H1 (cell line): ENCODE results near the gene DNAH1. TPM values are rescaled to one million over a fixed set of nuclear protein-coding genes. Genes with fewer than 3 reads are reported as not detected.

Experiments
- CBX5 ChIP-seq: fragments of 300-800, 300-1000 bp; sonication (generic); IDR thresholded peaks from 2 replicates; pipeline ENCODE4 v1.7.1; 2016; ENCODE audit warnings: antibody characterized with exemption, low read length, low read depth
- FOSL1 ChIP-seq: IDR thresholded peaks from 2 replicates; pipeline ENCODE4 v1.6.1; 2011; ENCODE audit warnings: mild to moderate bottlenecking, low read depth, low read length, moderate library complexity; ENCODE audit not compliant: insufficient read depth
- SUZ12 ChIP-seq: fragments of 200-600 bp; sonication (generic); IDR thresholded peaks from 2 replicates; pipeline ENCODE4 v1.6.1; 2012; ENCODE audit warnings: mild to moderate bottlenecking, inconsistent platforms, low read length, moderate library complexity, mixed read lengths
- polyA plus RNA-seq, 7 experiments: library from polyadenylated mRNA; depleted of rRNA in 3 of 7; stranded (reverse) in 5 of 7; unstranded in 2 of 7; fragments of >200 nt in 5 of 7; fragments of 200-250 nt in 2 of 7; gene quantifications; 1 replicate in 5 of 7; 2 replicates in 1 of 7; 4 replicates in 1 of 7; pipeline versions ENCODE4 v1.2.1 to v1.2.3, GENCODE V29; 2011 to 2013; ENCODE audit warnings: missing spikeins in 2 of 7, mixed read lengths in 2 of 7
- total RNA-seq: library from RNA; stranded (reverse); fragmentation: NEBNext Ultra II Directional; extraction: Animal tissue kit (Norgen Biotek cat#: 25700); gene quantifications from 2 replicates; pipeline ENCODE4 v1.2.1, GENCODE V29; 2021
- TF ChIP-seq, protein P1 (sequence below): fragments of 300-600 bp; sonication (generic); IDR thresholded peaks from 2 replicates; pipeline ENCODE4 v1.7.1; 2012; ENCODE audit warnings: low read length, moderate library complexity, mild to moderate bottlenecking, inconsistent platforms; ENCODE audit not compliant: insufficient replicate concordance
- TF ChIP-seq, protein P2 (sequence below), 3 experiments: IDR thresholded peaks; 1 replicate in 2 of 3; 2 replicates in 1 of 3; pipeline versions ENCODE4 v1.5.1 to v1.6.1; 2011; ENCODE audit warnings: low read length in 3 of 3, mild to moderate bottlenecking in 3 of 3, inconsistent platforms in 2 of 3, low read depth in 1 of 3, moderate library complexity in 1 of 3; ENCODE audit not compliant: insufficient read depth in 1 of 3; ENCODE audit errors: control extremely low read depth in 1 of 3

The DNAH1 gene
- total and polyA plus RNA-seq, 2 of the 8 experiments (the other 6 are each of a cell fraction or from before 2014, with no cell fraction given) = 1.0 to 1.5 TPM

DNA sequence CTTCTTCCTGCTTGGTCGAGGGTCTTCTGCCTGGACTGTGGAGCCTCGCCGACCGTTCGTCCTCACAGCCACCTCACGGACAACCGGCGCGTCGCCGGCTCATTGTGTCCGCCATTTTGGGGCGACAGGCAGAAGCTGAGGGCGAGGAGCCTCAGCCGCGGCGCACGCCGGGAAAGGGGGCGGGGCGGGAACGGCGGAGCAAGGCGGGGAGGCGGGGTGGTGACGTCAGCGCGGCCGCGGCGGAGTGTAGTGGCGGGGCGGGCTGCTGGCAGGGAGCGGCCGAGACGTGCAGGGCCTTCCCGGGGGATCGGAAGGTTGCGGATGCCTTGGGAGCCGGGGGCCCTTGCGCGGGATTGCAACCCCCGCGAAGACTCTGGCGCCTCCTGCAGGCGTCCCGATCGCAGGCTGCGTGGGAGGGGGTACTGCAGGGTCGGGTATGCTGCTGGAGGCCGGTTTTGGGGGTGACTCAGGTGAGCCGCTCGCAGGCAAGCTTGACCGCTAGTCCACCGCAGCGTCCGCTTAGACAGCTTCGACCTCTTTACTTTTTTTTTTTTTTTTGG is 37.5 kb upstream of the DNAH1 start, which contains the start of gene WDR82 (continued):
- TF ChIP-seq, protein P1, sequence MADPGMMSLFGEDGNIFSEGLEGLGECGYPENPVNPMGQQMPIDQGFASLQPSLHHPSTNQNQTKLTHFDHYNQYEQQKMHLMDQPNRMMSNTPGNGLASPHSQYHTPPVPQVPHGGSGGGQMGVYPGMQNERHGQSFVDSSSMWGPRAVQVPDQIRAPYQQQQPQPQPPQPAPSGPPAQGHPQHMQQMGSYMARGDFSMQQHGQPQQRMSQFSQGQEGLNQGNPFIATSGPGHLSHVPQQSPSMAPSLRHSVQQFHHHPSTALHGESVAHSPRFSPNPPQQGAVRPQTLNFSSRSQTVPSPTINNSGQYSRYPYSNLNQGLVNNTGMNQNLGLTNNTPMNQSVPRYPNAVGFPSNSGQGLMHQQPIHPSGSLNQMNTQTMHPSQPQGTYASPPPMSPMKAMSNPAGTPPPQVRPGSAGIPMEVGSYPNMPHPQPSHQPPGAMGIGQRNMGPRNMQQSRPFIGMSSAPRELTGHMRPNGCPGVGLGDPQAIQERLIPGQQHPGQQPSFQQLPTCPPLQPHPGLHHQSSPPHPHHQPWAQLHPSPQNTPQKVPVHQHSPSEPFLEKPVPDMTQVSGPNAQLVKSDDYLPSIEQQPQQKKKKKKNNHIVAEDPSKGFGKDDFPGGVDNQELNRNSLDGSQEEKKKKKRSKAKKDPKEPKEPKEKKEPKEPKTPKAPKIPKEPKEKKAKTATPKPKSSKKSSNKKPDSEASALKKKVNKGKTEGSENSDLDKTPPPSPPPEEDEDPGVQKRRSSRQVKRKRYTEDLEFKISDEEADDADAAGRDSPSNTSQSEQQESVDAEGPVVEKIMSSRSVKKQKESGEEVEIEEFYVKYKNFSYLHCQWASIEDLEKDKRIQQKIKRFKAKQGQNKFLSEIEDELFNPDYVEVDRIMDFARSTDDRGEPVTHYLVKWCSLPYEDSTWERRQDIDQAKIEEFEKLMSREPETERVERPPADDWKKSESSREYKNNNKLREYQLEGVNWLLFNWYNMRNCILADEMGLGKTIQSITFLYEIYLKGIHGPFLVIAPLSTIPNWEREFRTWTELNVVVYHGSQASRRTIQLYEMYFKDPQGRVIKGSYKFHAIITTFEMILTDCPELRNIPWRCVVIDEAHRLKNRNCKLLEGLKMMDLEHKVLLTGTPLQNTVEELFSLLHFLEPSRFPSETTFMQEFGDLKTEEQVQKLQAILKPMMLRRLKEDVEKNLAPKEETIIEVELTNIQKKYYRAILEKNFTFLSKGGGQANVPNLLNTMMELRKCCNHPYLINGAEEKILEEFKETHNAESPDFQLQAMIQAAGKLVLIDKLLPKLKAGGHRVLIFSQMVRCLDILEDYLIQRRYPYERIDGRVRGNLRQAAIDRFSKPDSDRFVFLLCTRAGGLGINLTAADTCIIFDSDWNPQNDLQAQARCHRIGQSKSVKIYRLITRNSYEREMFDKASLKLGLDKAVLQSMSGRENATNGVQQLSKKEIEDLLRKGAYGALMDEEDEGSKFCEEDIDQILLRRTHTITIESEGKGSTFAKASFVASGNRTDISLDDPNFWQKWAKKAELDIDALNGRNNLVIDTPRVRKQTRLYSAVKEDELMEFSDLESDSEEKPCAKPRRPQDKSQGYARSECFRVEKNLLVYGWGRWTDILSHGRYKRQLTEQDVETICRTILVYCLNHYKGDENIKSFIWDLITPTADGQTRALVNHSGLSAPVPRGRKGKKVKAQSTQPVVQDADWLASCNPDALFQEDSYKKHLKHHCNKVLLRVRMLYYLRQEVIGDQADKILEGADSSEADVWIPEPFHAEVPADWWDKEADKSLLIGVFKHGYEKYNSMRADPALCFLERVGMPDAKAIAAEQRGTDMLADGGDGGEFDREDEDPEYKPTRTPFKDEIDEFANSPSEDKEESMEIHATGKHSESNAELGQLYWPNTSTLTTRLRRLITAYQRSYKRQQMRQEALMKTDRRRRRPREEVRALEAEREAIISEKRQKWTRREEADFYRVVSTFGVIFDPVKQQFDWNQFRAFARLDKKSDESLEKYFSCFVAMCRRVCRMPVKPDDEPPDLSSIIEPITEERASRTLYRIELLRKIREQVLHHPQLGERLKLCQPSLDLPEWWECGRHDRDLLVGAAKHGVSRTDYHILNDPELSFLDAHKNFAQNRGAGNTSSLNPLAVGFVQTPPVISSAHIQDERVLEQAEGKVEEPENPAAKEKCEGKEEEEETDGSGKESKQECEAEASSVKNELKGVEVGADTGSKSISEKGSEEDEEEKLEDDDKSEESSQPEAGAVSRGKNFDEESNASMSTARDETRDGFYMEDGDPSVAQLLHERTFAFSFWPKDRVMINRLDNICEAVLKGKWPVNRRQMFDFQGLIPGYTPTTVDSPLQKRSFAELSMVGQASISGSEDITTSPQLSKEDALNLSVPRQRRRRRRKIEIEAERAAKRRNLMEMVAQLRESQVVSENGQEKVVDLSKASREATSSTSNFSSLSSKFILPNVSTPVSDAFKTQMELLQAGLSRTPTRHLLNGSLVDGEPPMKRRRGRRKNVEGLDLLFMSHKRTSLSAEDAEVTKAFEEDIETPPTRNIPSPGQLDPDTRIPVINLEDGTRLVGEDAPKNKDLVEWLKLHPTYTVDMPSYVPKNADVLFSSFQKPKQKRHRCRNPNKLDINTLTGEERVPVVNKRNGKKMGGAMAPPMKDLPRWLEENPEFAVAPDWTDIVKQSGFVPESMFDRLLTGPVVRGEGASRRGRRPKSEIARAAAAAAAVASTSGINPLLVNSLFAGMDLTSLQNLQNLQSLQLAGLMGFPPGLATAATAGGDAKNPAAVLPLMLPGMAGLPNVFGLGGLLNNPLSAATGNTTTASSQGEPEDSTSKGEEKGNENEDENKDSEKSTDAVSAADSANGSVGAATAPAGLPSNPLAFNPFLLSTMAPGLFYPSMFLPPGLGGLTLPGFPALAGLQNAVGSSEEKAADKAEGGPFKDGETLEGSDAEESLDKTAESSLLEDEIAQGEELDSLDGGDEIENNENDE = no peak
- TF ChIP-seq, protein P2, sequence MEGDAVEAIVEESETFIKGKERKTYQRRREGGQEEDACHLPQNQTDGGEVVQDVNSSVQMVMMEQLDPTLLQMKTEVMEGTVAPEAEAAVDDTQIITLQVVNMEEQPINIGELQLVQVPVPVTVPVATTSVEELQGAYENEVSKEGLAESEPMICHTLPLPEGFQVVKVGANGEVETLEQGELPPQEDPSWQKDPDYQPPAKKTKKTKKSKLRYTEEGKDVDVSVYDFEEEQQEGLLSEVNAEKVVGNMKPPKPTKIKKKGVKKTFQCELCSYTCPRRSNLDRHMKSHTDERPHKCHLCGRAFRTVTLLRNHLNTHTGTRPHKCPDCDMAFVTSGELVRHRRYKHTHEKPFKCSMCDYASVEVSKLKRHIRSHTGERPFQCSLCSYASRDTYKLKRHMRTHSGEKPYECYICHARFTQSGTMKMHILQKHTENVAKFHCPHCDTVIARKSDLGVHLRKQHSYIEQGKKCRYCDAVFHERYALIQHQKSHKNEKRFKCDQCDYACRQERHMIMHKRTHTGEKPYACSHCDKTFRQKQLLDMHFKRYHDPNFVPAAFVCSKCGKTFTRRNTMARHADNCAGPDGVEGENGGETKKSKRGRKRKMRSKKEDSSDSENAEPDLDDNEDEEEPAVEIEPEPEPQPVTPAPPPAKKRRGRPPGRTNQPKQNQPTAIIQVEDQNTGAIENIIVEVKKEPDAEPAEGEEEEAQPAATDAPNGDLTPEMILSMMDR (IDR thresholded peaks at IDR 0.05; ENCODE audit: control extremely low read depth in 1 of 3, insufficient read depth in 1 of 3, low read depth in 1 of 3, low read length in 3 of 3) = peak; percentile 58 to 74 (median 68)
- TF ChIP-seq FOSL1 (no peak), SUZ12 (no peak), CBX5 (no peak)
